ENCODE measurements around the gene SUMO3.

Gene SUMO3

DNA sequence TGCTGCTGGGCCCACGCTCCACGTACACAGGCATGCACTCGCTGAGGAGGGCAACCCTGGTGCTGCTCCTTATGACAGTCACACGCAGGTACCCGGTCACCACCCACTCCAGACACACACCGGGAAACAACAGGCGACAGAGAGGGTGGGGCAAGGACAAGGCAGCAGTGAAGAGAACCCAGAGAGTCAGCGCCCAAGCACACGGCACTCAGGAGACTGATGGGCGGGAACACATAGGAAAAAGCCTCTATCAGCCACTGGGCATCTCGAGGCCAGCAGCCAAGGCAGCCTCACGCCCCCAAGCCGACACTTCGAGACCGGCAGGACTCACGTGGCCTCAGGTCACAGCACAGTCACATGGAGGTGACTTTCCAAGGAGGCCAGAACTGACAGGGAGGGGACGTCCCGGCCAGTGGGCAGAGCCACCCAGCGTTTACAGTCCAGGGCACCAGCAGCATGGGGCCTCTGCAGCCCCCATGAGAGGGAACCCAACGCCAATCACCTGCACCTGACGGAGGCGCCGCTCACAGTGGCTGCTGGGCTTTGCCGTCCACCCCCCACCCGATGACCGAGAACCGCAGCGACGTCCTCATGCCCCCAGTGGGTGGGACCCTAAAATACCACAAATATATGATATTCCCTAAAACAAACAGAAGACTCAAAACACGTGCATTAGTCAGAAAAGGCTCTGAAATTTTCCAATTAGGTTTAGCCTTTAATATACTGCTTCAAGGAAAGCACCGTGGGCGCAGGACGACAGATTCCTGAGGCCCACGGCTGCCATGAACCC is 35.9 kb upstream of the SUMO3 start:
- DNase-seq (ENCODE audit: low read depth): no peak
- TF ChIP-seq, protein P1, sequence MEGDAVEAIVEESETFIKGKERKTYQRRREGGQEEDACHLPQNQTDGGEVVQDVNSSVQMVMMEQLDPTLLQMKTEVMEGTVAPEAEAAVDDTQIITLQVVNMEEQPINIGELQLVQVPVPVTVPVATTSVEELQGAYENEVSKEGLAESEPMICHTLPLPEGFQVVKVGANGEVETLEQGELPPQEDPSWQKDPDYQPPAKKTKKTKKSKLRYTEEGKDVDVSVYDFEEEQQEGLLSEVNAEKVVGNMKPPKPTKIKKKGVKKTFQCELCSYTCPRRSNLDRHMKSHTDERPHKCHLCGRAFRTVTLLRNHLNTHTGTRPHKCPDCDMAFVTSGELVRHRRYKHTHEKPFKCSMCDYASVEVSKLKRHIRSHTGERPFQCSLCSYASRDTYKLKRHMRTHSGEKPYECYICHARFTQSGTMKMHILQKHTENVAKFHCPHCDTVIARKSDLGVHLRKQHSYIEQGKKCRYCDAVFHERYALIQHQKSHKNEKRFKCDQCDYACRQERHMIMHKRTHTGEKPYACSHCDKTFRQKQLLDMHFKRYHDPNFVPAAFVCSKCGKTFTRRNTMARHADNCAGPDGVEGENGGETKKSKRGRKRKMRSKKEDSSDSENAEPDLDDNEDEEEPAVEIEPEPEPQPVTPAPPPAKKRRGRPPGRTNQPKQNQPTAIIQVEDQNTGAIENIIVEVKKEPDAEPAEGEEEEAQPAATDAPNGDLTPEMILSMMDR (conservative IDR thresholded peaks at IDR 0.05; ENCODE audit: low read depth, low read length): no peak
- H3K4me3 ChIP-seq (ENCODE audit: low read depth, low read length): no peak overlapping the region

DNA sequence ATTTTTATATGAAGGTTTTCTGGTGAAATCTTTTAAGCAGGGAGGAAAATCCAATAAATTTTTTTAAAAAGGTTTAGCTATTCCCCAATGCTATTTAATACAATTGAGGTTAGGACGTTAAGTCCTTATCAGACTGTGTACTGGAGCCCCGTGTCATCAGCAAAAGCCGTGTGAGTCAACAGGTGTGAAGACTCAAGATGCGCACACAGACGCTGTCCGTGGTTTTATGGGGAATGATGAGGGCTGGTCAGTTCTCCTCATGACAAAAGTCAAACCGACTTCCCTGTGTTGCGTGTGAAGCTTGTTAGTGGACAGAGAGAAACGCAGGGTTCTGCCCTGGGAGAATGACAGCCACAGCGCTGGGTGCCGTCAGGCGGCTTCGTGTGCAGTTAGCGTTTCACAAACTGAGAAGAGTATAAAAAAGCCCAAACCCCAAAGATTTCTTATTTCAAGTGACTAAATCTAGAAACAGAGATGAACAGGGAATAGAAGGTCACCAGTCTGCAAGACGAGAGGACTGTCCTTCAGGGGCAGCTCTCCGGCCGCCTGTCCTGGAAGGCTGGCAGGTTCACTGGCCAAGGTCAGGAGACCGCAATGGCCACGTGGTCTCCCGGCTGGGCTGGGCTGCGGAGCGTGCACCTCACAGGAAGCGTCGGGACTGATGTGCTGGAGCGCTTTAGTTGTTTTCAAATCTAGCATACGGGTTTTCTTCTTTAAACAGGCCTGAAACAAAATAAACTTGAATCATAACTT is 33.2 kb upstream of the SUMO3 start:
- no peak for DNase-seq (ENCODE audit: low read depth)
- no peak overlapping the region for H3K4me3 ChIP-seq (ENCODE audit: low read depth, low read length)
- TF ChIP-seq, protein P1 (conservative IDR thresholded peaks at IDR 0.05; ENCODE audit: low read depth, low read length): no peak

DNA sequence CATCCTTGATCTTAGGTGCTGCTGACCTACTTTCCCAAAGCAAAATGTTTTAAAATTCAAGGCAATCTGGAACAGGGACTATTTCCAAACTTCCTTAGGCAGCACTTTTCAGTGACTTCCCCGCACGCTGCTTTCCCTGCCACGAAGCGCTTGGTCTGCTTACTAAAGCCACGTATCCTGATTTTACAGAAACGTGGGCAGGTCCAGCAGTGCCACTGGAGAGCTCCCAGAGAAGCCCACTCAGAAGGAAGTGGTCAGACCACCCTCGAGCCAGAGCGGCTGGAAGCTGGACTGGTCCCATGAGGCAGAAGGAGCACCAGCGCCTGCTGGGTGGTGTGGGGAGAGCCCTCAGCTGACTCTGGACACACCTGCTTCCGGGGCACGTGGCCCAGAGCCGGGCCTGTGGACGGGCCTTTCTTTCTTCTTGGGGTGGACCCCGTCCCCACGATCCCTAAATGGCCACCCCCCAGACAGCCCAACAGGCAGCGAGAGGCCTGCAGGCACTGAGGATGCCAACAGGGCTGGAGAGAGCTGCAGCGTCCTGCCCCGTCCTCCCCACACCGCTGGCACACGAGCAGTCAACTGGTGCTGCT is 32.4 kb upstream of the SUMO3 start:
- H3K4me3 ChIP-seq (ENCODE audit: low read depth, low read length): no peak overlapping the region
- no peak for DNase-seq (ENCODE audit: low read depth)
- TF ChIP-seq, protein P1 (conservative IDR thresholded peaks at IDR 0.05; ENCODE audit: low read depth, low read length): no peak

DNA sequence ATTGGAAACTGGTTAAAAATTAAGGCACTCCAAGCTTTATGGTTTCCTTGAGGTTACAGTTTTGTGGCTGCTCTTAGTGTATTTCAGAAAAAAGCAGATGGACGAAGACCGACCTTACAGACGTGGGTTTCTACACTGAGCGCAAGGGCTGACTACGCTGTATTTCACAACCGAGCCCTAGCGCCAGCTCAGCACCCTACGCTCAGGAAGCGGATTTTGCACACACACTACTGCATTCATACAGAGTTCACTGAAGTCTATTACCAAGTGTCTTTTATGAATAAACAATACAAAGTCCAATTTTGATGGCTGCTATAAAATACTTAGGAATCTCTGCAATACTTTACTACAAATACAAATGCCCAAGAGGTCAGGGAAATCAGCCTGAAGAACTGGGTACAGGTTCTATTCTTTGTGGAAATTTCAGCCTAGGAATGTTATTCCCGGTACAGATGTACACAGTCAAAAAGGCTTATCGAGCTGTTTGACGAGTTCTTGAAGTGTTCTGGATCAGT is 31.8 kb upstream of the SUMO3 start:
- DNase-seq (ENCODE audit: low read depth): no peak
- no peak overlapping the region for H3K4me3 ChIP-seq (ENCODE audit: low read depth, low read length)
- TF ChIP-seq, protein P1 (conservative IDR thresholded peaks at IDR 0.05; ENCODE audit: low read depth, low read length): no peak

DNA sequence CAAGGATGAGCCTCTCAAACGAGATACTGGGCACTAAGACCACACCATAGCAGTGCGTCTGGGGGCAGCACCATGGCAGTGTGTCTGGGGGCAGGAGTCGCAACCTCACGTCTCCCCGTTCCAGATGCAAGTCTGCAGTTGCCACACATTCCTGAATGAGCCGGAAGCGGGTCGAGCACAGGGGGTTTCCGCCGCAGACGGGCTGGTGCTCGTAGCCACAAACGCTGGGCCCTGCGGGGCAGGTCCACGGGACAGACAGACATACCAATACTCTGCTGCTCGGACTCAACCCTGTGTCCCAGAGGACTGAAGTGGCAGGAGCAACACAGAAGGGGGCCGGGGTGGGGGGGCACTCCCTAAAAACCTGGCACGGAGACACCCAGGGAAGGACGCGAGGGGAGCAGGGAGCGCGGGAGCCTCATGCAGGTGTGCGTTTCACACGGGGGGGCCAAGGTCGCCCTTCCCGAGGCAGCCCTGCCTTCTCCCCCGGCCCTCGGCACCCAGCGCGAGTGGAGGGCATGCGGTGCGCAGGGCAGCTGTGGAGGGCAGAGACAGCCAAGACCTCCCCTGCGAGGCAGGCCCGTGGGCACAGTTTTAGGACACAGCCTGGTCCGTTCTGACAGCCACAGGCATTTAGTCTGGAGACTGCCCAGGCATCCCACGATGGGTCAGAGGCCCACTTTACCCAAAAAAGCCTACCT is 31.1 kb upstream of the SUMO3 start:
- H3K4me3 ChIP-seq (ENCODE audit: low read depth, low read length): no peak overlapping the region
- DNase-seq (ENCODE audit: low read depth): no peak
- TF ChIP-seq, protein P1 (conservative IDR thresholded peaks at IDR 0.05; ENCODE audit: low read depth, low read length): no peak

DNA sequence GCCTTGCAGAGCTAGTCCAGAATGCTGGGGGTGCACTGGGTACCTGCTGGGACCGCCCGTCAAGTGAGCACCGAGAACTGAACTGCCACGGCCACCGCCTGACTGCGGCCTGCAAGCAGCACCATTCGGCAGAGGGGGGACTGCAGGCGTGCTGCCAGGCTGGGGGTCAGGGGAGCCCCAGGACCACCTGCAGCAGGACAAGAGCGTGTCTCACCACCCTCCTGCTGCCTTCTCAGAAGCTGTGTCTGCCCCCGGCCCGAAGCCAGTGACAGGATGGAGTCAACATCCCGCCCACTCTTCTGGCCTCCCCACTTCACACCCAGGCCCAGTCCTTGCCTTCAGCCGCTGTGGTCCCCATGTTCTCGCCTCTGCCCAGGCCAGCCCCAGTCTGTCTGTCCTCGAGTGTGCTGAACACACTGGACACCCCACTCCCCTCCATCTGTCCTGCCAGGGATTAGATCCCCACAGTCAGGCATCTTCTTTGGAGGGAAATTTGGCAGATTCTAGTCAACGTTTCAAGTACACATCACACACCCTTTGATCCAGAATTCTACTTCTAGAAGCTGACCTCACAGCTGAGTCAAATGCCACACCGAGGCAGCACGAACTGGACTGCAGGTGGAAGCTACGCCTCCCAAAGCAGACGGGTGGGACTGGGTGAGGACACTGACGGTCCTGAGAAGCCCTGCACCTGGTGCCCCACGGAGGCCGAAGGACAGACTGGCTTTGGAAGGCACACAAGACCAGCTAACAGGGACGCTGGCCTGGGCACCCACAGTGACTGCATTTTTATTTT is 29.6 kb upstream of the SUMO3 start:
- no peak for DNase-seq (ENCODE audit: low read depth)
- no peak overlapping the region for H3K4me3 ChIP-seq (ENCODE audit: low read depth, low read length)
- TF ChIP-seq, protein P1 (conservative IDR thresholded peaks at IDR 0.05; ENCODE audit: low read depth, low read length): no peak
